GM15510 (cell line): ENCODE measurements around the gene PPP2R2B.

ENCODE experiments used
- POLR2A ChIP-seq: IDR thresholded peaks from 3 replicates; pipeline ENCODE4 v1.6.1; 2011; ENCODE audit warnings: borderline replicate concordance; ENCODE audit not compliant: insufficient read length; ENCODE audit errors: extremely low read depth

Gene PPP2R2B

DNA sequence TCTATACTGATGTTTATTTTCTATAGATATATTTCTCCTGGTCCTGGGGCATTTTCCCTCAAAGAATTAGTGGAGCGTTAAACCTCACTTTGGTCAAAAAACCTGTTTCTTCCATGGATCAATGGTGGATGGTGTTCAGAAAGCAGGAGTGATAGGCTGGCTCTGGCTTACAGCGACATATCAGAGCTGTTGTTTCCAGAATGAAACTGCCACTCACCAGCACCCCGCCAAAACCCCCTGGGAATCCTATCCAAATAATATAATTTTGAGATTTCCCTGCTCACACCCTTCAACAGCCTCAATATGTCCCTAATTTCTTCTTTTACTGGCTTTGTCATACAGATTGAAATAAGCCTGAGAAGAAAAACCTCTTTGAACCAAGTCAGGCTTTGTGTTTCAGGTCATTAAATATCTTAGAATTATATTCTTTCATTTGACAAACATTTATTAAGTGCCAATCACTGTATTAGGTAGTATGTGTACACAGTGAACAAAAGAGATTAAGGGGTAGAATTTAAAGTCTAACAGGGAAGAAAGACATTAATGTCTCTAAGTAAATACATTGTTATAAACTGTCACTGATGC lies 218.1 kb downstream of the PPP2R2B start:
- no peak for TF ChIP-seq POLR2A

DNA sequence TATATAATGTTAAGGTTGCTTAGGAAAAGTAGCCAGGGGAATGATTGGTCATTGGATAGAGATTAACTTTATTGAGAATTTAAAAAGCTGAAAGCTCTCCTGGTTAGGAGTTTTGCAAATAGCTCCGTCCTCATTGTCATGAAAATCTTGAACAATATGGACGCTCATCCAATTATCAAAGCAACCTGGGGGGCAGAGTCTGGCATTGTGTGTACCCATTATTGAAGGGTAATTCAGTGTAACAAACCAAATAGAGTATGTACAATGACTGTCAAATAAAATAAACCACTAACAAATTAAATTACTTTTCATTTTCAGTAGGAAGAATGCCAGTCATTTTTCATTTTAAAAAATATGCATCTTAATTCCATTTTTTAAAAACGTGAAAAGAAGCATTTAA lies 218.6 kb downstream of the PPP2R2B start:
- no peak for TF ChIP-seq POLR2A

DNA sequence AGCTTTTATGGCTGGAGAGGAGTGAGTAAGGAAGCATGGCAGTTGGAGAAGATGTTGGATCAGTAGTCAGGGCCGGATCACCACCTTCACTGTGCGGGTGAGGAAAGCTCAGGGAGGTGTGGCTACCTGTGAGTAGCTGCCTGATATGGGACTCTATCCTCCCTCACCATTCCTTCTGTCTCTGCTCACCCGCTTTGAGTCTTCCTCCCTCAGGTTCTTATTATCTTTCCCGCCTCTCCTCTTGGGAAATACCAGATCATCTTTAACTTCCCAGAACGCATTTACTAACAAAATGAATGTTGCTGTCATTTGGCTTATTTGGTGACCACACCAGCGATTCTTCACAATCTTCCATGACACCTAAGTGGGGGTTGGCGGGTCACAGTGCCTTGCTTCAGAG lies 221.9 kb downstream of the PPP2R2B start:
- no peak for TF ChIP-seq POLR2A

DNA sequence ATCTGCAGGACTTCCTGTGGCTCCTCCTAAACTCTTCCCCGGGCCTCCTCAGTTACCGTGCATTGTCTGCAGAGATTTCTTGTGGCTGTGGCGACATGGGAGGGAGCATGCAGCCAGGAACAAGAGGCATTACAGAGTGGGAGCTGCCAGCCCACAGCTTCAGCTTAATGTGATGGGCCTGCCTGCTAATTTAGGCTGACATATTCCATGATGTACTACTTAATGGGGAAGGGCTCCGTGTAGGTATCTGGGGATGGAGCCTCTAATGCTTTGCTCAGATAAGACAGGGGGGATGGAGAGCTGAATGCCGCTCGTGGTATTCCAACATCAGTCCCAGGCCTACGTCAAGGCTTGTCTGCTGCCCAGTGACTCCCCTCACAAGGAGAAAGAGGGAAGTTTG lies 225.0 kb downstream of the PPP2R2B start:
- no peak for TF ChIP-seq POLR2A

DNA sequence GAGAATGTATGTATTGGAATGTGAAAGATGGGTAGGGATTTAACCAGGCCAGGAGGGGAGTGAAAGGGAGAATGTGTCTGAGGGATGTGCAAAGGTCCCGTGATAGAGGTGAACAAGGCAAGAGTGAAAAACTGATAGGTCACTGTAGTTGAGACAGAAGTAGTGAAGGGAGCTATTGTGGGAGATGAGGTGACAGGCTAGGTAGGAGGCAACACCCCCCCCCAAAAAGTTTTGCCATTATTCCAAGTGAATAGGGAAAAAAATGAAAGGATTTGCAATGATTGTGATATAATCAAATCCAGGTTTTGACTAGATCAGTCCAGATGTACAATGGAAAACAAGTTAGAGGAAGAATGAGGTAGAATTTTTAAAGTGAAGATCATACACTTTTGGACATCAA lies 226.0 kb downstream of the PPP2R2B start:
- TF ChIP-seq POLR2A: no peak

DNA sequence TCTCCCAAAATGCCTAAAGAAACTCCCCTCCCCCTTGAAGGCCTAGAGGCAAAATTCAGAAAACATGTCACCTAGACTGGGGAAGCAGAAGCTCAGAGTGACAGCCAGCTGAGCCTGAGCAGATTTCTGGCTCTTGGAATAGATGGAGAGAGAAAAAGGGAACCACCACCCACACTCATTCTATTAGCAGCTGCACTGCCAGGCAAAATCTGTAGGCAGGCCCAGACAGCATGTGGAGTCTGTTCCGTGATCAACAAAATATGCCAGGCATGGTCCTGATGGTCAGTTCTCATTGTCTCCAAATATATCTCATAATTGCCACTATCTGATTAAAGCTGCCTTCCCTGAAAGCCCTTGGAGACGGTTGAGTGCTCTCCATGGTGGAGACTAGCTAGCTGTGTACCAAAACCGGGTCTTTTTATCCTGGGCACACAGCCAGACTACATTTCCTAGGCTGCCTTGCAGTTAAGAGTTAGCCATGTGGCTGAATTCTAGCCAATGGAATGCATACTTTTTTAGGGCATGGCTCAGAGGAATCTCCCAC lies 230.8 kb downstream of the PPP2R2B start:
- no peak for TF ChIP-seq POLR2A

DNA sequence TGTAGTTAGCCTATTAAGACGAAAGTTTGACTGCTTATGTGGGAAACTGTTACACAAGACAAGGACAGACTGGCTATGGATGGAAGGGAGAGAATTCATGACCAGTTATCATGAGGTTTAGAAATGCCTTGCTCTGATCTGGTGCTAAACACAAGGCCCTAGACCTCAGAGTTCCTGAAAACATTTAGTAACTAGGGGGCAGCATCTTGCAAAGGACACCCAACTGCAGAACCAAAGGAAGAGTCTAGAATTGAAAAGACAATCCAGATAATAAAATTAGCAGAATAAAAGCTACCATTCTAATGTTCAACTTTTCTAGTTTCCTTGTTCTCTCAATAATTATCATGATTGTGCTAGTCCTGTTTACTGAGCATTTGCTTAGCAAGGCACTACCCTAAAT lies 232.1 kb downstream of the PPP2R2B start:
- TF ChIP-seq POLR2A: no peak

DNA sequence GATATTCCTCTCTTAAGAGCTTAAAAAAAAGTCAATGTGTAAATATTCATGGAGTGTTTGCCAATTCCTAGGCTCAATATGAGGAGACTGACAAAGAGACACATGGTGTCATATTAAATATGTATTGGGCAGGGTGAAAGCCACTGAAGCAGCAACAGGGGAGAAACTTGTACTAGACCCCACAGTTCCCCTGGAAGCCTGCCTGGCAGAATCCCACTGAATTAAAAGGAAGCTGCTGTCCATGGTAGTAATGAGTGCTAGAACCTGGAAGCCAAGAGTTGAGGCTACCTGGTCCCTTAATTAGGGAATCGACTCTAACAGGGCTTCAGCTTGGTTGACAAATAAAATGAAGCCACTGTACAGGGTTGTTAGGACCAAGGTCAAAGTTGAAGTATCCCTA lies 233.2 kb downstream of the PPP2R2B start:
- no peak for TF ChIP-seq POLR2A

DNA sequence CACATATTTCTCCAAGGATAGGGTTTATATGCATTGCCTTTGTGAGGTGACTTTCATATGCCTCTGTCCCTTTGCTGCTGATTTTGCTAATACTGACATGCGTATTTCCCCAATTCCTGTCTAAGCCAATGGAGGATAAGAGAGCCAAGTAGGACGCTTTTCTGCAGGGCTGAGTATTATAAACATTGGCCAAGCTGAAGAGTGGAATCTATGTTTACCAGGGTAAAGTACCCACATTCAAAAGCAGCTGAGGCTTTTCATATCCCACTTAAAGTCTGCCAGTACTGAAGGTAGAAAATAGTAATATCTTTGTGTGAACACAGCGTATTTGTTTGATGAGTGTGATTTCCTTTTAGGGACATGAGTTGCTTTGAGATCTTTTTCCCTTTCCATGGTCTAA lies 233.7 kb downstream of the PPP2R2B start:
- no peak for TF ChIP-seq POLR2A

DNA sequence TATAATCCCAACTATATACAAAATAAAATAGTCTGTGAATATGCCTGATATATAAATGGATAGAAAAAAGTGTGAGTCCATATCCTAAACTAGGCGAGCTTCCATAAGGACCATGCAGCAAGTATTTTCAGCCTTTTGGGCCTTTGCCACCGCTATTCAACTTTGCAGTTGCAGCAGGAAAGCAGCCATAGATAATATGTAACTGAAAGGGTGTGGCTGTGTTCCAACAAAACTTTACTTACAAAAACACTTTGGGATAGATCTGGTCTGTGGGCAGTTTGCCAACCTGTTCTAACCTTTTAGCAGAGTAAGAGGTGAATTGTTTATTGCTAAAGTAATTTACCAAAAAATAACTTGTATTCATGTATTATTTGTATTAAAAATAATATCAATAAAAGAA lies 234.8 kb downstream of the PPP2R2B start:
- no peak for TF ChIP-seq POLR2A

DNA sequence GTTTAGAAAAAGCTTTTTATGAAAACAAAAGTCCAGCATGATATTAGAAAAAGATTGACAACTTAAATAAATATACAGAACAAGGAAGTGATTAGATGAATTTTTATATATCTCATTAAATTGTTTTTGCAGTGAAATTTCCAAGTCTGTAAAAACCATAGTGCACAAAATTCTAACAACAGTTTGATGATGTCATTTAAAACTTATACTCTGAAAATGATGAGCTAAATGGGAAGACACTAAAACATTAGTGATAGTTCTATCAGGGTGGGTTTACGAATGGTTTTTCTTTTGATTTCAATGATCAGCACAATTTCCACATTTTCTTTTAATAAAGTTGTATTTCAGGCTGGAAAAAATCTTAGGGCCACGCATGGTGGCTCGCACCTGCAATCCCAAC lies 236.1 kb downstream of the PPP2R2B start:
- TF ChIP-seq POLR2A: no peak

DNA sequence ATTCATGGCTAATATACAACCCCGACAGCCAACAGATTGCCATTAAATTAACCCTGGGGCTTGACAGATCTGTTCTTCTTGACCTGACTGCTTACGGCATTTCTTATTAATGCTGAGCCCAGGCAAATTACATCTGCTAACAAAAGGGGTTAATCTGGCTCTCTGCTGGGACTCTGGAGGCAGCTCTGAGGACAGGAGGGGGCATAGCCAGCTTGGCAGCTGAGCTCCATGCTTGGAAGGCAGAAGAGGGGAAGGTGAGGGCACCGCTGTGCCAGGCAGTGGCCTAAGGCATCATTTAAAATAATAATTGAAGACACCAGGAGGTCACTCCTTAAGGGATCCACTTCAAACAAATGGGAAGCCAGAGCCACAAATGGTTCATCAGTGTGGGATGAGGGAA lies 236.6 kb downstream of the PPP2R2B start:
- TF ChIP-seq POLR2A: no peak

DNA sequence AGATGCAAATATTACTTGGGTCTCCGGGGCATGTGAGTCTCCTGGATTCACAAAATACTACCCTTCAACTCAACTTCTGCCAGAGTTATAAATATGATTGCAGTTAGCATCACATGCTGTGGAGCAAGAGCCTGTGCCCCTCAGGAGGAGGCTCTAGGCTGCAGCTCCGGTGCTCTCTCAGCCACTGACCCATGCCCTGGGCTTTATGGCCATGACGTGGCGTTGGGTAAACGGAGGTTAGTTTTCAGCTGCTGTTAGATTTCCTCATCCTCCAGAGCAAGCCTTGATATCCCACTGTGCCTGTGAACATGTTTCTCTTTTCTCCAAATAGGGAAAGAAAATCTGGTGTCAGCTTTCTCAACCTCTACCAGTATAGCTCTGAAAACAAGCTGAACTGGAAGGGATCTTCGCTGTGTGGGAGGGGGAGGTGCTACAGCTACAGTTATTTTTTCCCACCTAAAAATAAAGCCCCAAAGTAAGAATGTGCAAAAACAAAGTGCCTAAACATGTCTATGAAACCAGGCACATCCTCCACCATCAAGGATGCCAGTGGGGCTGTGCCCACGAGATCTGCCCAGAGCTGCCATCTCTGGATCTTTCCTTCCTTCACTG lies 238.2 kb downstream of the PPP2R2B start:
- TF ChIP-seq POLR2A: no peak

DNA sequence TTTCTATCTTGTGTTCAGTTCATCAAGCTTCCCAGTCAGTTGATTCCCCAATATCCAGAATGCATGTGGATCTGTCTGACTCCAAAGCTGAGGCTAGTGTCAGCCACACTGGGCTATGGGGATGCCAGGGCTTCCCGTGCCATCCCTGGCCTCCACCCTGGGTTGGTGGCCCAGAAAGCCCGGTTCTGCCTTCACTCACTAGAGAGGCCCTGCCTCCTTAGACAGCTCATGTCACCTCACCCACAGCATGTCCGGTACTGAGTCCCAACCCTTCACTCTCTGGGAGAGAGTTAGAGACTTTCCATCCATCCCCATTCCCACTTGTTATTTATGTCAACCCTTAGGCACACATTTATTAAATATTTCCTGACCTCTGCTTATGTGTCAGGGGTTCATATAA lies 243.1 kb downstream of the PPP2R2B start:
- no peak for TF ChIP-seq POLR2A

DNA sequence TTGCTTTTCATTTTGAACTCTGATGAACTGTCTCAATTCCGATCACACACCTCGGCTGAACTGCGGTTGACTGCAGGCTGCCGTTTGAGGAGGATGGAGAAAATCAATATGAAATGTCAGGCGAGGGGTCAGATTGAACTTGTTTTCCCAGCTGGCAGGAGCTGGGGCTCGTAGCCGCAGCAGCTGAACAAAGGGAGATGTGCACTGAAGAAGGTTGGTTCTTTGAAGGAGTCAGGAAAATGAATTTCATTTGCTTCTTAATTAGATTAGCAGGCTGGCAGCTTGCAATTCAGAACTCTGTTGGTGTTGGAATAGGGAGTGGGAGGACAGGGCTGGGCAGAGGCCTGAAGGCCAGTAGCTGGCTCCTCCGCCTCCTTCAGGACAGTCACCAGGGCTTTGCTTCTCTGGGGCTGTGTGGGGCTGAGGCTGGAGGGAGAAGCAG lies 245.2 kb downstream of the PPP2R2B start:
- no peak for TF ChIP-seq POLR2A

DNA sequence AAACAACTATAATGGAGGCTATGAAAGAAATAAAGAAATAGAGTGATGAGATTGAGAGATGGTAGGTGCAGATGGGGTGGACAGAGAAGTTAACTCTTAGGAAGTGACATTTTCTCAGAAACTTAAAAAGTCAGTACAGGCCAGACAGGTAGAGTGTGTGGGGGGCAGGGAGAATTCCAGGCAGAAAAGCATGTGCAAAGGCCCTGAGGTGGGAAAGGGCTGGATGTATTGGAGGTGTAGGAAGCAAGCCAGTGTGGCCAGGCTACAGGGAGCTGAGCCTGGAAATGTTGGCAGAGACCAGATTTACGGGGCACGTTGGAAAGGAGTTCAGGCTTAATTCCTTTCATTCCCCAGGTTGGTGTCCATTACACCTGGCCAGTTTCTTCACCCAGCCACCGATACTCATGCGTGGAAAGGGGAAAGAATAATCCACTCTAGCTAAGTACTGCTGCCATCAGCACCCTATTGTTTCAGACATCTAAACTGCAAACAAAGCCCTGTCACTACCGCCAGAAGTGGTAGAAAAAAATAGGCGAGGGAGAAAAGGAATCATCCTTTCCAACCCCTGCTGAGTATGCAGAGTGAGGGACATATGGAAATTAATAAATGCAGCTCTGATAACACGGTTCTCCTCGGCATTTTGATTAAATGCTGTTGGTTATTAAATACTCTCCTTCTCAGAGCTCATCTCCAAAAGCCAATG lies 245.8 kb downstream of the PPP2R2B start:
- no peak for TF ChIP-seq POLR2A
